RWPE1 (cell line): ENCODE data around the gene SHISA6.

Experiments used
- CTCF ChIA-PET: fragments of 350-600 bp; sonication (Branson Sonifier 250); formaldehyde crosslinking; extraction: SDS; loops from one replicate; lab custom pipeline; 2021; lab: Yijun Ruan, JAX
- POLR2A ChIA-PET: fragments of 400-600 bp; formaldehyde crosslinking; extraction: SDS; loops from one replicate; lab custom pipeline; 2020; ENCODE audit warnings: antibody characterized with exemption; ENCODE audit not compliant: low non-redundant PET; lab: Yijun Ruan, JAX
- DNase-seq: peaks from one replicate; pipeline ENCODE4 v3.0.0; 2012; ENCODE audit warnings: low spot score
- H3K27ac ChIP-seq: fragments of 450-650 bp; 2 replicates; pipeline ENCODE4 v1.5.1; 2017
- CTCF ChIP-seq: fragments of 450-650 bp; conservative IDR thresholded peaks from 2 replicates; pipeline ENCODE4 v1.5.1; 2017; ENCODE audit warnings: low read depth, mild to moderate bottlenecking

The SHISA6 gene

GRCh38 chr17:11324846-11325420, 83.9 kb downstream of the SHISA6 start:
- TF ChIP-seq CTCF = no peak
- no peak overlapping the region for H3K27ac ChIP-seq
- no peak for DNase-seq
- ChIA-PET CTCF (no interaction called here), POLR2A (no interaction called here)

- TF ChIP-seq CTCF = no peak
- H3K27ac ChIP-seq = no peak overlapping the region
- DNase-seq = no peak
- CTCF ChIA-PET = no interaction called here
- POLR2A ChIA-PET = no interaction called here
These were observed 85.5 kb downstream of the SHISA6 start for GRCh38 chr17:11326492-11326891.

GRCh38 chr17:11328770-11329169, 87.8 kb downstream of the SHISA6 start:
- POLR2A ChIA-PET = no interaction called here
- TF ChIP-seq CTCF = no peak
- no peak overlapping the region for H3K27ac ChIP-seq
- CTCF ChIA-PET = no interaction called here
- no peak for DNase-seq

- ChIA-PET POLR2A (no interaction called here), CTCF (no interaction called here)
- no peak overlapping the region for H3K27ac ChIP-seq
- no peak for TF ChIP-seq CTCF
- no peak for DNase-seq
These were observed 89.0 kb downstream of the SHISA6 start for GRCh38 chr17:11330006-11330405.

- ChIA-PET CTCF (no interaction called here), POLR2A (no interaction called here)
- no peak overlapping the region for H3K27ac ChIP-seq
- no peak for DNase-seq
- TF ChIP-seq CTCF = no peak
These were observed 89.8 kb downstream of the SHISA6 start for GRCh38 chr17:11330826-11331225.

- CTCF ChIA-PET = interaction anchor here (0.7 kb wide), 1 partner anchor 155 kb away, joined by 3 read pairs; no protein-coding TSS in a partner anchor
- H3K27ac ChIP-seq = no peak overlapping the region
- POLR2A ChIA-PET = no interaction called here
- TF ChIP-seq CTCF = no peak
- no peak for DNase-seq
These were observed 90.8 kb downstream of the SHISA6 start for GRCh38 chr17:11331547-11332513.
